Measurements from ENCODE around the gene IGSF1.

Gene IGSF1

GRCh38 chrX:131302701-131303100 lies 13.6 kb upstream of the IGSF1 start:
- Histone ChIP-seq H3K9me3 (replicated peaks; ENCODE audit: low read length) (no peaks in the 10 kb centered on the region), H3K27me3 (ENCODE audit: control insufficient read depth, insufficient read depth, low read length) (peaks cover 12% of the 10 kb centered on the region), H3K36me3 (ENCODE audit: insufficient read depth, low read length) (no peaks in the 10 kb centered on the region), H3K4me2 (ENCODE audit: low read length) (no peak overlapping the region), H3K4me3 (ENCODE audit: low read length) (no peak overlapping the region), H3K4me1 (ENCODE audit: control insufficient read depth, insufficient read depth, low read length) (no peaks in the 10 kb centered on the region), H3K9ac (ENCODE audit: low read depth, low read length) (no peak overlapping the region)

GRCh38 chrX:131301155-131301554 lies 12.0 kb upstream of the IGSF1 start:
- H3K4me1 ChIP-seq (ENCODE audit: control insufficient read depth, insufficient read depth, low read length) = no peaks in the 10 kb centered on the region
- no peak overlapping the region for H3K4me3 ChIP-seq (ENCODE audit: low read length)
- no peaks in the 10 kb centered on the region for H3K9me3 ChIP-seq (replicated peaks; ENCODE audit: low read length)
- peaks cover 16% of the 10 kb centered on the region for H3K27me3 ChIP-seq (ENCODE audit: control insufficient read depth, insufficient read depth, low read length)
- no peak overlapping the region for H3K4me2 ChIP-seq (ENCODE audit: low read length)
- no peak overlapping the region for H3K9ac ChIP-seq (ENCODE audit: low read depth, low read length)
- no peaks in the 10 kb centered on the region for H3K36me3 ChIP-seq (ENCODE audit: insufficient read depth, low read length)

DNA sequence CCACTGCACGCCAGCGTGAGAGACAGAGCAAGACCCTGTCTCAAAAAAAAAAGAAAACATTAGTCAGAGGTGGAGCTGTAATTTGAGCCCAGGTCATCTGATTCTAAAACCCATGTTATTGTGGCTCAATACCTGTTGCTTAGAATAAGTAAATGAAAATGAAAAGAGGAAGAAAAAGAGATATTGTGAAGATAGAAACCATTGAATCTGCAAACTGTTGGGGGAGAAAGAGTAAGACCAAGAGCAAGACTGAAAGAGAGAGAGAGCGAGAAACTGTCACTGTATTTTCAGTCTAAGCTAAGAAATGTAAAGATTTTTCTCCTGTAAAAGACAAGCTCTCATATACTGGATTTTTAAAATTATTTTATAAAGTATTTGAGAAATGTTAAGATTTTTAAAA lies 9.7 kb upstream of the IGSF1 start:
- Histone ChIP-seq H3K36me3 (ENCODE audit: insufficient read depth, low read length) (no peaks in the 10 kb centered on the region), H3K4me1 (ENCODE audit: control insufficient read depth, insufficient read depth, low read length) (no peaks in the 10 kb centered on the region), H3K27me3 (ENCODE audit: control insufficient read depth, insufficient read depth, low read length) (peaks cover 26% of the 10 kb centered on the region), H3K4me2 (ENCODE audit: low read length) (no peak overlapping the region), H3K4me3 (ENCODE audit: low read length) (no peak overlapping the region), H3K9ac (ENCODE audit: low read depth, low read length) (no peak overlapping the region), H3K9me3 (replicated peaks; ENCODE audit: low read length) (no peaks in the 10 kb centered on the region)

DNA sequence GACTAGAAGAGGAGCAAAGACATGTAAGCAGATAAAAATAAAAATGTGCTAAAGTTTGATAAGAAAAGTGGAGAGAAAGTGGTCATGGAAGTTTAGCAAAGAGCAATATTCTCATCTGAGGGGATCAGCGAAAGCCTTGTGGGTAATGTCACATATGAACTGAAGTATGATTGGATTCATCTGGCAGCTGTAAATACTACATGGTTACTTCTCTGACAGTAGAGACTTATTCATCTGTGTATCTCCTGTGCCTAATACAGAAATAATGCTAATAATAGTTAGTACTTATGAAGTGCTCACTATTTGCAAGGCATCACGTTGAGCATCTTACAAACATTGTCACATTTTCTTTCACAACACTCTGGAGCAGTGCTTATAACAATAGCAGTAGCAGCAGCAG lies 8.9 kb upstream of the IGSF1 start:
- H3K4me2 ChIP-seq (ENCODE audit: low read length) = no peak overlapping the region
- peaks cover 26% of the 10 kb centered on the region for H3K27me3 ChIP-seq (ENCODE audit: control insufficient read depth, insufficient read depth, low read length)
- H3K9me3 ChIP-seq (replicated peaks; ENCODE audit: low read length) = no peaks in the 10 kb centered on the region
- no peak overlapping the region for H3K9ac ChIP-seq (ENCODE audit: low read depth, low read length)
- H3K36me3 ChIP-seq (ENCODE audit: insufficient read depth, low read length) = no peaks in the 10 kb centered on the region
- H3K4me1 ChIP-seq (ENCODE audit: control insufficient read depth, insufficient read depth, low read length) = no peaks in the 10 kb centered on the region
- H3K4me3 ChIP-seq (ENCODE audit: low read length) = no peak overlapping the region

DNA sequence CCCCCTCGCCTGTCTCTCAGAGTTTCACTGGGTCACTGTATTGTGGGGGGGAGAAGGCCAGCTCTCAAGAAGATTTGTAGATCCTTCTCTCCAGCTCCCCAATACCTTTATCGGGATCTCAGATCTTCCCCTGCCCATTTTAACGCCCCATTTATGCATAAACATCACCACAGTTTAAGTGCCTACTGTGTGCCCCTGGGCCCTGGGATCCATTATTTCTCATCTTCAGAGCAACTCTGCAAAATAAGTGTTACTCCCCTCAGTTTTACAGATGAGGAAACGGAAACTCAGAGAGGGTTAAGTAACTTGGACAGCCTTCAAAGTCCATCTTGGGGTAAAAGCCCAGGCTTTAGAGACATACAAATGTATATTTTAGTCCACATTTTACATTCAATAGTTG lies 421 bp upstream of the IGSF1 start:
- Histone ChIP-seq H3K4me1 (ENCODE audit: control insufficient read depth, insufficient read depth, low read length) (no peaks in the 10 kb centered on the region), H3K9ac (ENCODE audit: low read depth, low read length) (no peak overlapping the region), H3K4me2 (ENCODE audit: low read length) (no peak overlapping the region), H3K4me3 (ENCODE audit: low read length) (no peak overlapping the region), H3K9me3 (replicated peaks; ENCODE audit: low read length) (no peaks in the 10 kb centered on the region), H3K36me3 (ENCODE audit: insufficient read depth, low read length) (no peaks in the 10 kb centered on the region), H3K27me3 (ENCODE audit: control insufficient read depth, insufficient read depth, low read length) (peaks cover 12% of the 10 kb centered on the region)

DNA sequence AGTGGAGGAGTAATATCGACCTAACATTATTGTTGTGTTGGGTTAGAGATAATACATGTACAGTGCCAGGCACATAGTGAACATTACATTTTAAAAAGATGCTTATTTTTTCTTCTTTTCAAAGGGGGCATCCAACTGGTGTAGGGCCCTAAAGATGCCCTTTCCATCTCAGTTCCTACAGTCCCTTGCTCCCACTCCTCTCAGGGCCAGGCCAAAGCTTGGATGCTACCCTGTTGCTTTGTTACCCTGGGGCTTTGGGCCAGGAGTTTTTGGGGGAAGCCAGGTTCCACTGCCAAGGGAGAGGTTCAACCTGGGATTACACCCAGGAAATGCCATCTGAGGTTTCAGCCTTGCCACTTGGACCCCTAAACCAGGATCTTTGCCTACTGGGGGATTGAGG lies 918 bp downstream of the IGSF1 start:
- Histone ChIP-seq H3K4me2 (ENCODE audit: low read length) (no peak overlapping the region), H3K4me1 (ENCODE audit: control insufficient read depth, insufficient read depth, low read length) (no peaks in the 10 kb centered on the region), H3K9ac (ENCODE audit: low read depth, low read length) (no peak overlapping the region), H3K36me3 (ENCODE audit: insufficient read depth, low read length) (no peaks in the 10 kb centered on the region), H3K27me3 (ENCODE audit: control insufficient read depth, insufficient read depth, low read length) (peaks cover 10% of the 10 kb centered on the region), H3K9me3 (replicated peaks; ENCODE audit: low read length) (no peaks in the 10 kb centered on the region), H3K4me3 (ENCODE audit: low read length) (no peak overlapping the region)

DNA sequence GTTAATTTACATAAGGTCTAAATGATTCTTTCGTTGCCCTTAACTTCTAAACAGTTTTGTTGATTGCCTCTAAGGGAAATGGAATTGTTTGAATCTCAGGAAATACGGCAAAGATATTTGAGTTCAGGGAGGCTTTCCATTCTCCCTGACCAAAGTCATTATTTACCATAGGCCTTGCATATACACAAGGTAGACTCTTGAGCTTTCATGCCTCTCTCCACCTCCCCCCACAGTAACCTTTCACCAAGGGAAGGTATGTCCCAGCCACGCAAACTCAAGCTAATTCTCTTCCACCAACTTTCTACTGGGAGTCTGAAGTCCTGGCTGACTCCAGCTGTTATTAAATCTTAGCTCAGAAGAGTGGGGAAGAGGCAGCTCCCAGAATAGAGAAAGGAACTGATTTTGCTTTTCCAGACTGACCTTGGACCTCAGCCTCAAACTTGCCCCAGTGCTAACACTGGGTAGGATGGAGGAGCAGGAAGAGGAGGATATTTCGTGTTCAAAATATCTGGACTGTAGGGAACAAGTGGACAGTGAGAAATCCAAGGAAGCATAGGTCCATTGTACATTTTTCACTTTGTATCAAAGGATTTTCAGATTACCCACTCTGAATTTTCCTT lies 1.4 kb downstream of the IGSF1 start:
- no peaks in the 10 kb centered on the region for H3K4me1 ChIP-seq (ENCODE audit: control insufficient read depth, insufficient read depth, low read length)
- no peak overlapping the region for H3K4me3 ChIP-seq (ENCODE audit: low read length)
- no peak overlapping the region for H3K9ac ChIP-seq (ENCODE audit: low read depth, low read length)
- no peaks in the 10 kb centered on the region for H3K9me3 ChIP-seq (replicated peaks; ENCODE audit: low read length)
- no peaks in the 10 kb centered on the region for H3K36me3 ChIP-seq (ENCODE audit: insufficient read depth, low read length)
- H3K27me3 ChIP-seq (ENCODE audit: control insufficient read depth, insufficient read depth, low read length) = peaks cover 14% of the 10 kb centered on the region
- H3K4me2 ChIP-seq (ENCODE audit: low read length) = no peak overlapping the region

- peaks cover 9% of the 10 kb centered on the region for H3K27me3 ChIP-seq (ENCODE audit: control insufficient read depth, insufficient read depth, low read length)
- H3K4me2 ChIP-seq (ENCODE audit: low read length) = no peak overlapping the region
- no peak overlapping the region for H3K9ac ChIP-seq (ENCODE audit: low read depth, low read length)
- H3K4me3 ChIP-seq (ENCODE audit: low read length) = no peak overlapping the region
- no peaks in the 10 kb centered on the region for H3K36me3 ChIP-seq (ENCODE audit: insufficient read depth, low read length)
- no peaks in the 10 kb centered on the region for H3K4me1 ChIP-seq (ENCODE audit: control insufficient read depth, insufficient read depth, low read length)
- H3K9me3 ChIP-seq (replicated peaks; ENCODE audit: low read length) = no peaks in the 10 kb centered on the region
These were observed 9.5 kb downstream of the IGSF1 start for GRCh38 chrX:131279617-131280016.

GRCh38 chrX:131279197-131279596 lies 9.9 kb downstream of the IGSF1 start:
- Histone ChIP-seq H3K27me3 (ENCODE audit: control insufficient read depth, insufficient read depth, low read length) (peaks cover 9% of the 10 kb centered on the region), H3K4me2 (ENCODE audit: low read length) (no peak overlapping the region), H3K9me3 (replicated peaks; ENCODE audit: low read length) (no peaks in the 10 kb centered on the region), H3K36me3 (ENCODE audit: insufficient read depth, low read length) (no peaks in the 10 kb centered on the region), H3K9ac (ENCODE audit: low read depth, low read length) (no peak overlapping the region), H3K4me3 (ENCODE audit: low read length) (no peak overlapping the region), H3K4me1 (ENCODE audit: control insufficient read depth, insufficient read depth, low read length) (no peaks in the 10 kb centered on the region)

DNA sequence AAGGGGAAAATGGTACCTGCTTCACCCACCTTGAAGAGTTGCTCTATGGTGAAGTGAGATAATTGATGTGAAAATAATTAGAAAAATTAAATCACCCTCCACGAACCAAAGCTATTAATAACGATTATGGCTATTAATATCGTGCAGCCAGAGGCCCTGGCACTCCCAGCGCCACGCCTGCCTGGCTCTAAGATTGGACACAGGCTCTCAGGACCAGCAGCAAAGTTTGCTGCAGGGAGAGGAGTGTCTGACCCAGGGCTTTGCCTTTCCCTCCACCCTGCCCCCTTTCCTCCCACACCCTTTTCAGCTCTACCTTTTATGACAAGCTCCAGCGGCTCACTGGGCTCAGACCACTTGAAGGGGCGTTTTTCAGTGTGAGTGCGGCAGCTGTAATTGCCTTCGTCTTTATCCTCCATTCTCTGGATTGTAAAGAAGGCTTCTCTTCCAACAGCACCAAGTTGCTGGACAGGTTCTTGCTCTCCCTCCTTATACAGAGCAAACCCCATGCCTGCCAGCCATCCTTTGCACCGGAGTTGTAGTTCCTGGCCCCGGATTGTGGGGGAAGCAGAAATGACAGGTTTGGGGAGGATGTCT lies 11.5 kb downstream of the IGSF1 start:
- Histone ChIP-seq H3K4me2 (ENCODE audit: low read length) (no peak overlapping the region), H3K9me3 (replicated peaks; ENCODE audit: low read length) (no peaks in the 10 kb centered on the region), H3K4me3 (ENCODE audit: low read length) (no peak overlapping the region), H3K27me3 (ENCODE audit: control insufficient read depth, insufficient read depth, low read length) (peaks cover 10% of the 10 kb centered on the region), H3K4me1 (ENCODE audit: control insufficient read depth, insufficient read depth, low read length) (no peaks in the 10 kb centered on the region), H3K9ac (ENCODE audit: low read depth, low read length) (no peak overlapping the region), H3K36me3 (ENCODE audit: insufficient read depth, low read length) (no peaks in the 10 kb centered on the region)

DNA sequence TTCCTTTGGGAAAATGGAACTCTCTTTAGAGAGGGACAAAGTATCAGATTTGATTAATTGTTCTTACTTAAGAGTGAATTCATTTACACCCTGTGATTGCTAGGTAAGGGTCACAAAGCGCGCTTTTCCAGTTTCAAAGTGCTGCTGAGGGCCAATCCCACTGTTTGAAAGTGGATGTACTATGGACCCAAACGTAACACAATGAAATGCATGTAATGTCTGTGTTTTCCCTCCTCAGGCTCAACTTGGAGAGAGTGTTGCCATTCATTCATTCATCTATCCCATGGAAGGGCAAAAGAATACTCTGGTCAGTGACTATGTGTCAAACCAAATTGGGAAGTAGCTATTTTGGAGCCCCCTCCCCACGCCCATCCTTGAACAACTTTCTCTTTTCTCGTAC lies 16.1 kb downstream of the IGSF1 start:
- H3K27me3 ChIP-seq (ENCODE audit: control insufficient read depth, insufficient read depth, low read length) = peaks cover 18% of the 10 kb centered on the region
- H3K4me3 ChIP-seq (ENCODE audit: low read length) = no peak overlapping the region
- no peaks in the 10 kb centered on the region for H3K4me1 ChIP-seq (ENCODE audit: control insufficient read depth, insufficient read depth, low read length)
- H3K36me3 ChIP-seq (ENCODE audit: insufficient read depth, low read length) = no peaks in the 10 kb centered on the region
- H3K9me3 ChIP-seq (replicated peaks; ENCODE audit: low read length) = no peaks in the 10 kb centered on the region
- no peak overlapping the region for H3K4me2 ChIP-seq (ENCODE audit: low read length)
- no peak overlapping the region for H3K9ac ChIP-seq (ENCODE audit: low read depth, low read length)

DNA sequence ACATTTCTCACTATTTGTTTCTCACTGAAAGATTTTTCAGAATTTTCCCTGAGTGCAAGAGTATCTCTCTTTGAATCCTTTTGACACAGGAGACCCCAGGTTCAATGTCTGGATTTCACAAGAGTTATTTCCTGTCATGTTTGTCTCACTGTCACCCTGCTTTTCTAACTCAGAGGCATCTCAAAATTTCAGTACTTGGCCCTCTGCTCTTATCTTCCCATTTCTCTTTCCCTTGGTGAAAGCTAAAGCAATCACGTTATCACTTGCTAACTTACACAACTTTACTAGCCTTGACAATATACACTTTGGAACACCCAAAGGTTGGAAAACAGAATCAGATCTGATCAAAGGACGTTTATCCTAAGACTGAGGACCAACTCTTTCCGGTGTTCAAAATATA lies 17.3 kb downstream of the IGSF1 start:
- peaks cover 18% of the 10 kb centered on the region for H3K27me3 ChIP-seq (ENCODE audit: control insufficient read depth, insufficient read depth, low read length)
- no peak overlapping the region for H3K4me2 ChIP-seq (ENCODE audit: low read length)
- no peak overlapping the region for H3K9ac ChIP-seq (ENCODE audit: low read depth, low read length)
- H3K4me3 ChIP-seq (ENCODE audit: low read length) = no peak overlapping the region
- H3K36me3 ChIP-seq (ENCODE audit: insufficient read depth, low read length) = no peaks in the 10 kb centered on the region
- H3K4me1 ChIP-seq (ENCODE audit: control insufficient read depth, insufficient read depth, low read length) = no peaks in the 10 kb centered on the region
- H3K9me3 ChIP-seq (replicated peaks; ENCODE audit: low read length) = no peaks in the 10 kb centered on the region
